COLO668 (cell line): ENCODE data around the gene SLC5A2.
A peak's percentile ranks its signal among the peaks of the same experiment; 100 is the strongest.
"Not testable (repeated sequence)": the region's sequence is repeated elsewhere in the genome, so short reads cannot be mapped to it uniquely, and the experiment has no call there.

Experiments
- DNase-seq: peaks from one replicate; lab custom pipeline; 2025; ENCODE audit not compliant: unreplicated experiment; lab: John Stamatoyannopoulos, UW

The SLC5A2 gene

GRCh38 chr16:31474773-31475738, 7.9 kb upstream of the SLC5A2 start:
- DNase-seq = no peak

DNA sequence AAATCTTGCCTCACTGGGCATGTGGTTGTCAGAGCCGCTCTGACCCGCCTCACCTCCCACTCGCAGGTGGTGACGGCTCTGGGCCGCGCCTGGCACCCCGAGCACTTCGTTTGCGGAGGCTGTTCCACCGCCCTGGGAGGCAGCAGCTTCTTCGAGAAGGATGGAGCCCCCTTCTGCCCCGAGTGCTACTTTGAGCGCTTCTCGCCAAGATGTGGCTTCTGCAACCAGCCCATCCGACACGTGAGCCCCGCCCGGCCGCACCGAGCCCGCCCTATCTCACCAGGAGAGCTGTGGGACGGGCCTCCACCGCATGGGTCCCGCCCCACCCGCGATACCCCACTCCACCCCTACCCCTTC, 7.0 kb upstream of the SLC5A2 start:
- no peak for DNase-seq

GRCh38 chr16:31476303-31477219, 6.4 kb upstream of the SLC5A2 start:
- DNase-seq = peak; percentile 84

DNA sequence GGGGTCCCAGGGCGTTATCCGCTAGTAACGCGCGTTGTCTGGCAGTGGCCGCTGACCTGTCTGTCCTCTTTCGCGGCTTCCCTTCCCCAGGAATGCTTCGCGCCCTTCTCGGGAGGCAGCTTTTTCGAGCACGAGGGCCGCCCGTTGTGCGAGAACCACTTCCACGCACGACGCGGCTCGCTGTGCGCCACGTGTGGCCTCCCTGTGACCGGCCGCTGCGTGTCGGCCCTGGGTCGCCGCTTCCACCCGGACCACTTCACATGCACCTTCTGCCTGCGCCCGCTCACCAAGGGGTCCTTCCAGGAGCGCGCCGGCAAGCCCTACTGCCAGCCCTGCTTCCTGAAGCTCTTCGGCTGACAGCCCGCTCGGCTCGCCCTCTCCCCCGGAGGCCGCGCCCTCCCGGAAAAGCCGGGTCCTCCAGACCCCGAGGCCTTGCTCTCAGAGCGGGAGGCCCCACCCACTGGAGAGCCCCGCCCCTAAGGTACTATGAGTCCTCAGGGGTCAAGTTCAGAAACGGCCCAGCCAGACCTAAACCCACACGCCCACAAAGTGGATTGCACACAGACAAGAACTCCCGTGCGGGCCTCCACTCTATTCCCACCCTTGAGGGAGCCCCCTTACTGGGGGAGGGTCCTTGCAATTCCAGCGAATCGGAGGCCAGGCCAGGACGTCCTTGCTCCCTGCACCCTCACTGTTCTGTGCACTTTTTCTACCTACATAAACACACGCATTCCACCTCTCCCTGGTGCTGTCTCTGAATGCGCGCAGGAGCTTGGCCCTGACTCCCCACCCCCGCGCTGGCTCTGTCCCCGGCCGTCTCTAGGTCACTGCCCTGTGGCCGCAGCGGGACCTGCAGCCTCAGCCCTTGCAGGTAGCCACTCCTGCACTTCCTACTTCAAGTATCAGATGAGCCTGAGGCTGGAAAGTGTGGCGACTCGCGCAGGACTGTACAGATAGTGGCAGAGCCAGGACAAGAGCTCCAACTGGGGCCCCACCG, 5.4 kb upstream of the SLC5A2 start:
- DNase-seq = peak; percentile 68

GRCh38 chr16:31478956-31479355, 4.0 kb upstream of the SLC5A2 start:
- no peak for DNase-seq

DNA sequence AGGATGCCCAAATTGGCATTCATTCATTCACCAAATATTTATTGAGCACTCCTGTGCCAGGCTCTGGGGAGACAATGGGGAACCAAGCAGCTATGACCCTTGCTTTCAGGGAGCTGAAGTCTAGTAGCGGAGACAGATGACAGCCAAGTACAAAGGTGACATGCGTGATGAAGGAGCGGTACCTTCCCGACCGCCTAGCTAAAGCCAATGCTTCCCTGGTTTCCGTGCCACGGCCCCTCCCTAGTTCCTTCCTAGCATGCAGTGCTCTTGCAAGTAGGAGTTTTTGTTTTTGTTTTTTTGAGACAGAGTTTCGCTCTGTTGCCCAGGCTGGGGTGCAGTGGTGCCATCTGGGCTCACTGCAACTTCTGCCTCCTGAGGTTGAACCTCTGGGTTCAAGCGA, 3.2 kb upstream of the SLC5A2 start:
- no peak for DNase-seq

DNA sequence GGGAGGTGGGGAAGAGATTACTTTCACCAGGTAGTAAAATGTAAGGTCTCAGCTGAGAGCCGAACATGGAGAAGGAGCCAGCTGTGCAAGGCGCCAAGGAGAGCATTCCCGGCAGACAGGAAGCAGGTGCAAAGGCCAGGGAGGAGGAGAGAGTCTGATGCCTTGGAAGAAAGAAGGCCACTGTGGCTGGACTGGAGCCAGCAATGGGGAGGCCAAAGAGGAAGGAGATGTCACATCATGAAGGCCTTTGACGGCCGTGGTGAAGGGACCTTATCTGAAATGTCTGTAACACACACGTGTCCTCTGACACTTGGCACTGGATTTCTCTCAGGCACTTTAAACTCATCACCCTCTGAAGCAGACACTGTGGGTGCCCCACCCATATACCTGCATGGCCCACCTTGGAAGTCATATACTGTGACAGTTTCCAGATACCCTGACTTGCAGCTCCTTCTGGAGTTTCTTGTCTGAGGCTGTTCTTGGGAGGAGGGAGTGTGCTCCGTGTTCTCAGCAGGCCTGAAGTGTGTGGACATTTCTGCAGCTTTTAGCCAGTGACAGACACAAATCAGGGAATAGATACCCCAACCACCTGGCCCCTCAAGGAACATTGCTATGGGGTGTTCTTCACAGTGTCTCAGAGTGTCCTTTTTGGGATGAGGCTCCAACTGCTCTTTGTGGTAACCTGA, 1.9 kb upstream of the SLC5A2 start:
- DNase-seq = no peak

DNA sequence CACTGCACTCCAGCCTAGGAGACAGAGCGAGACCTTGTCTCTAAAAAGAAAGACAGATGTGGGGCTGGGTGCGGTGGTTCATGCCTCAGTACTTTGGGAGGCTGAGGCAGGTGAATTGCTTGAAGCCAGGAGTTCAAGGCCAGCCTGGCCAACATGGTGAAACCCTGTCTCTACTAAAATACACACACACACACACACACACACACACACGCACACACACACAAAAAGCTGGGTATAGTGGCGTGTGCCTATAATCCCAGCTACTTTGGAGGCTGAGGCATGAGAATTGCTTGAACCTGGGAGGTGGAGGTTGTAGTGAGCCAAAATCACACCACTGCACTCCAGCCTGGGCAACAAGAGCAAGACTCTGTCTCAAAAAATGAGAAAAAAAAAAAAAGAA, 1.1 kb downstream of the SLC5A2 start:
- DNase-seq = not testable (repeated sequence)

DNA sequence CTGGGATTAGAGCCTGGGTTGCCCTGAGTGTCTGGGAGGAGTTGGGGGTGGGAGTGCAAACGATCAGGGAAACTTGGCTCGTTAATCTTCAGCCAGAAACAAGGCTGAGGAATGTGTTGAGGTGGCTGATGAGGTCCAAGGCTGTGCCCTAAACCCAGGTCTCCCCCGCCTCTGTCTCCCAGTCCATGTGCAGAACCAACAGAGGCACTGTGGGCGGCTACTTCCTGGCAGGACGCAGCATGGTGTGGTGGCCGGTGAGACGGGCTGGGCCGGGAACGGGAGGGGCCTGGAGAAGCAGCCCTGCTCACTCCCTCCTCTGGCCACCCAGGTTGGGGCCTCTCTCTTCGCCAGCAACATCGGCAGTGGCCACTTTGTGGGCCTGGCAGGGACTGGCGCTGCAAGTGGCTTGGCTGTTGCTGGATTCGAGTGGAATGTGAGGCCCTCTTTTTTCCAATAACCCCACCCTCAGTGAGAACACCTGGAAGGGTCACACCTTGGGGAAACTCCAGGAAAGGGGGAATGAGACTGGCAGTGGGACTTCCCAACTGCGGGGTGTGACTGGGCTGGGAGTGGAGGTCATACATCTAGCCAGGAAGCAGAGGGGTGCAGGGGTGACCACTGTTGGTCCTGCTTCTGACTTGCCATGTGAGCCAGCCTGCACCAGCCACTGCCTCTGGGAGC, 1.7 kb downstream of the SLC5A2 start:
- no peak for DNase-seq

DNA sequence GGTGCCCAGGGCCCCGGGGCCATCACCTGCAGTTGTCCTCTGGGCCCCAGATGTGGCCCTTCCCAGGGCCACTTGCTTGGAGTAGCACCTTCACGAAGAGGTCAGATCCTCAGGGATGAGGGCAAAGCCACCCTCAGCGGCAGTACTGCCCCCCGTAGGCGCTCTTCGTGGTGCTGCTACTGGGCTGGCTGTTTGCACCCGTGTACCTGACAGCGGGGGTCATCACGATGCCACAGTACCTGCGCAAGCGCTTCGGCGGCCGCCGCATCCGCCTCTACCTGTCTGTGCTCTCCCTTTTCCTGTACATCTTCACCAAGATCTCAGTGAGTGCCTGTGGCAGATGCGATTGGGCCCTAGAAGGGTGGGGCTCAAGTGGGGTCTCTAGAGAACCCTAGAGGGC, 2.6 kb downstream of the SLC5A2 start:
- no peak for DNase-seq

DNA sequence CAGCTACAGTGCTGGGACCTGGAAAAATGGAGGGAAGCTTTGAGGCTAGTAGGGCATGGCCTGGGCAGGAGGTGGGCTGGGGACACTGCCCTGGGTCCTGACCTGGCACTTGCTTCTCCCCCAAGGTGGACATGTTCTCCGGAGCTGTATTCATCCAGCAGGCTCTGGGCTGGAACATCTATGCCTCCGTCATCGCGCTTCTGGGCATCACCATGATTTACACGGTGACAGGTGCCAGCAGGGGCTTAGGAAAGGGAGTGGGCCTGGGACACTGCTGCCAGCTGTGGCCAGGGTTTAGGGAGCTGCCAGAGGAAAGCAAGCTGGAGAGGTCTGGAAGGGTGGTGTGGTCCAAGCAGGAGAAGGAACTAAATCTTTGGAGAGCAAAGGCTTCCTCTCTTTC, 3.1 kb downstream of the SLC5A2 start:
- no peak for DNase-seq

- DNase-seq = no peak
Observed at GRCh38 chr16:31487071-31487719, 4.3 kb downstream of the SLC5A2 start.

GRCh38 chr16:31487720-31488467, 5.0 kb downstream of the SLC5A2 start:
- DNase-seq = peak; percentile 66

- DNase-seq = no peak
Observed at GRCh38 chr16:31488468-31489297, 5.8 kb downstream of the SLC5A2 start.

DNA sequence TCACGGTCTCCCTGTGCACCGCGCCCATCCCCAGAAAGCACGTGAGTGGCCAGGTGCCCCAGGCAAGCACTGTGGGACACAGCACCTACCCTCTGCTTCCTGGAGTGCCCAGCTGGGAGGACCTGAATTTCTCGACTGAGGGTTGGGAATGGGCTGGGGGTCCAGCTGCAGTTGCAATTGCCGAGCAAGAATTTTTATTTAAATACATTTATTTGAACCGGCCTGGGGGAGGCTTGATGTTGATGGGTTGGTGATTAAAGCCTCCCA, 6.3 kb downstream of the SLC5A2 start:
- DNase-seq = no peak

DNA sequence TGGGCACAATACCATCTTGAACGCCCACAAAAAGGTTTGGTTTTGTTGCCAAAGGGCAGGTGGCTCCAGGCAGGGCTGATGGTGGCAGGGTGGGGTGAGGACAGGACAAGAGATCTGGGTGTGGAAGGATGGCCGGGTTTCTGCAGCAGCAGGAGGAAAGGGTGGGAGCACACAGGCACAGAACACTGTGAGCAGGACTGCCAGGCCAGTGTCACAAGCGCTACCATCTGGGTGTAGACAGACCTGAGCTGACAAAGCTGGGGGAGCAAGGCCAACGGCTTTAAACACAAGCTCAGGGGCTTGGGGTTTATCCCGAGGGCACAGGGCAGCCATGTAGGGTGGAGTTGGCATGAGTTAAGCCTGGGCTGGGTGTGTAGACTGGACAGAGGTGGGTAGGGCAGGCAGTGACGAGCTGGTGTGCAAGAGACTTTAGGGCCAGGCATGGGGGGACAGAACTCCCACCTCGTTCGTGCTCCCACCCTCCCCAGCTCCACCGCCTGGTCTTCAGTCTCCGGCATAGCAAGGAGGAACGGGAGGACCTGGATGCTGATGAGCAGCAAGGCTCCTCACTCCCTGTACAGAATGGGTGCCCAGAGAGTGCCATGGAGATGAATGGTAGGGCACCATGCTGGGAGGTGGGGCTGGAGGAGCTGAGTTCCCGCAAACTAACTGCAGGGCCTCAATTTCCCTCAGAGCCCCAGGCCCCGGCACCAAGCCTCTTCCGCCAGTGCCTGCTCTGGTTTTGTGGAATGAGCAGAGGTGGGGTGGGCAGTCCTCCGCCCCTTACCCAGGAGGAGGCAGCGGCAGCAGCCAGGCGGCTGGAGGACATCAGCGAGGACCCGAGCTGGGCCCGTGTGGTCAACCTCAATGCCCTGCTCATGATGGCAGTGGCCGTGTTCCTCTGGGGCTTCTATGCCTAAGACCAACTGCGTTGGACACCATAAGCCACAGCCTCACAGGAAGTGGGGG, 7.0 kb downstream of the SLC5A2 start:
- no peak for DNase-seq
